Stimulated activated CD8-positive, alpha-beta memory T cell treated with anti-CD3 and anti-CD28 coated beads, Interleukin-2, amount 100 ng/mL, for 48 hours (primary cell): ENCODE results near the gene COX8A.
"Not testable (repeated sequence)": the region's sequence is repeated elsewhere in the genome, so short reads cannot be mapped to it uniquely, and the experiment has no call there.

Experiments
- DNase-seq, 2 donors: peaks; one replicate each; pipeline ENCODE4 v3.0.0-alpha.2; 2020; ENCODE audit warnings: low read depth in 2 of 2

COX8A gene

DNA sequence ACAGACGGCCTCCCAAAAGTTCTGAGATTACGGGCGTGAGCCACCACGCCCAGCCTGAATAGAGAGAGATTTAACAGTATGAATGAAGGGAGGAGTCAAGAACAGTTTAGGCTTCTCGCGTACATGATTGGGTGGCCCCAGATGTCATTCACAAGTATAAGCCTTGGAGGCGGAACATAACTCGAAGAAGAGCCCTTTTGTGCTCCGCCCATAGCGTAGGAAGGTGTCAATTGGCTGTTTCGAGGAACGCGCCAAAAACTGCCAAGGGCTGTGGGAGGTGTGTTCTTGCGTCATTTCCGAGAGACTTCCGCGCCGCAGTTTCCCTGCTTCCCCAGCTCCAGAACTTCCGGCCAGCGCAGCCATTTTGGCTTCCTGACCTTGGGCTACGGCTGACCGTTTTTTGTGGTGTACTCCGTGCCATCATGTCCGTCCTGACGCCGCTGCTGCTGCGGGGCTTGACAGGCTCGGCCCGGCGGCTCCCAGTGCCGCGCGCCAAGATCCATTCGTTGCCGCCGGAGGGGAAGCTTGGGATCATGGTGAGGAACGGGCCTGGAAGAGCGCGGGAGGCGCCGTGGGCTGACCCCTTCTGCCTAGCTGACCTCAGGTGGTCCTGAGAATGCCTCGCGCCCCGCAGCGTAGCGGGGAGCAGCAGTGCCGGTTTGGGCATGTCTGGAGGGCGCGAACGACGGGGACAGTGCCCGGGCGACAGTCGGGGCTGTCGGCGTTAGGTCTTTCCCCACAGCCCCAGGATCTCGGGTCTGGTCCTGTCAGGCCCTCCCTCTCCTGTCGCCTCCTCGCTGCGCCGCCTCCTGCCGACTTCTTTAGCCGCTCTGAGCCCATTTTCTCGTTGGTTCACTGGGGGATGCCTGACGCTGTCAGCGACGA, at the start of gene COX8A:
Gene COX8A, plus strand, starts transcription at position 362 of the 885 bp plus-strand sequence. Its CDS starts 61 bp downstream, at position 423.
- DNase-seq = peak; percentile 83 to 90

DNA sequence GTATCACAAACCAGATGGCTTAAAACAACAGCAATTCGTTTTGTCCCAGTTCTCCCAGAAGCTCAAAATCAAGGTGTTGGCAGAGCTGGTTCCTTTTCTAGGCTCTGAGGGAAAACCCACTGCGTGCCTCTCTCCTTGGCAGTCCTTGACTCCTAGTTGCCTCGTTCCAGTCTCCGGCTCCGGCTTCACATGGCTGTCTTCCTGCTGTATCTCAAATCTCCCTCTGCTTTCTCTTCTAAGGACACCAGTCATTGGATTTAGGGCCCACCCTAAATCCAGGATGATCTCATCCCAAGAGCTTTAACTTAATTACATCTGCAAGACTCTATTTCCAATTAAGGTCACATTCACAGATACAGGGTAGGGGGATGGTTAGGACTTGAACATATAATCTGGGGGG, 44.8 kb upstream of the COX8A start:
- no peak for DNase-seq

GRCh38 chr11:63931045-63931444, 43.4 kb upstream of the COX8A start:
- DNase-seq = no peak

- no peak for DNase-seq
Observed at GRCh38 chr11:63931876-63932275, 42.5 kb upstream of the COX8A start.

- DNase-seq = no peak
Observed at GRCh38 chr11:63933459-63933858, 41.0 kb upstream of the COX8A start.

DNA sequence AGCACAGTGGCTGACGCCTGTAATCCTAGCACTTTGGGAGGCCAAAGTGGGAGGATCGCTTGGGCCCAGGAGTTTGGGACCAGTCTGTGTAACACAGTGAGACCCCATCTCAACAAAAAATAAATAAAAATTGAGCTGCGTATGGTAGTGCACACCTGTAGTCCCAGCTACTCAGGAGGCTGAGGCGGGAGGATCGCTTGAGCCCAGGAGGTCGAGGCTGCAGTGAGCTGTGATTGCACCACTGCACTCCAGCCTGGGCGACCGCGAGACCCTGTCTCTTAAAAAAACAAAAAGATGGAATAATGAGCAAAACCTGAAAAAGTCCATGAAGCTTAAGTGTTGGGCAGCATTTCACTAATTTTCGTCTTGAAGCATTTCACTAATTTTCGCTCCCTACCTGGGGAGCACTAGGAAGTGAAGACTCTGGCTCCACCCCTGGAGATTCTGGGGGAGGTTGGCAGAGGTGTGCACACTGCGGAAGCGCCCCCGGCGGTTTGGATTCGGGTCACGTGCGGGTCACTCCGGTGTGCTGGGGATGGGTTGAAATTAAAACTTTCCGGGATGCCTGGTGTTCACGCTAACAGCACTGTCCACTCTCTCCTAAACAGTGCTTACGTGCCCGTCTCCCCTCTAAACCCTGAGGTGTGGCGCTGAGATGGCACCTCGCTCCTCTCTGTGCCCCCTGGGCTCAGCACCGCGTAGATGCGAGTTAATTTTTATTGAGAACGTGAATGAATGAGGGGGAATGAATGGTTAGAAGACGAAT, 36.5 kb upstream of the COX8A start:
- DNase-seq = no peak

DNA sequence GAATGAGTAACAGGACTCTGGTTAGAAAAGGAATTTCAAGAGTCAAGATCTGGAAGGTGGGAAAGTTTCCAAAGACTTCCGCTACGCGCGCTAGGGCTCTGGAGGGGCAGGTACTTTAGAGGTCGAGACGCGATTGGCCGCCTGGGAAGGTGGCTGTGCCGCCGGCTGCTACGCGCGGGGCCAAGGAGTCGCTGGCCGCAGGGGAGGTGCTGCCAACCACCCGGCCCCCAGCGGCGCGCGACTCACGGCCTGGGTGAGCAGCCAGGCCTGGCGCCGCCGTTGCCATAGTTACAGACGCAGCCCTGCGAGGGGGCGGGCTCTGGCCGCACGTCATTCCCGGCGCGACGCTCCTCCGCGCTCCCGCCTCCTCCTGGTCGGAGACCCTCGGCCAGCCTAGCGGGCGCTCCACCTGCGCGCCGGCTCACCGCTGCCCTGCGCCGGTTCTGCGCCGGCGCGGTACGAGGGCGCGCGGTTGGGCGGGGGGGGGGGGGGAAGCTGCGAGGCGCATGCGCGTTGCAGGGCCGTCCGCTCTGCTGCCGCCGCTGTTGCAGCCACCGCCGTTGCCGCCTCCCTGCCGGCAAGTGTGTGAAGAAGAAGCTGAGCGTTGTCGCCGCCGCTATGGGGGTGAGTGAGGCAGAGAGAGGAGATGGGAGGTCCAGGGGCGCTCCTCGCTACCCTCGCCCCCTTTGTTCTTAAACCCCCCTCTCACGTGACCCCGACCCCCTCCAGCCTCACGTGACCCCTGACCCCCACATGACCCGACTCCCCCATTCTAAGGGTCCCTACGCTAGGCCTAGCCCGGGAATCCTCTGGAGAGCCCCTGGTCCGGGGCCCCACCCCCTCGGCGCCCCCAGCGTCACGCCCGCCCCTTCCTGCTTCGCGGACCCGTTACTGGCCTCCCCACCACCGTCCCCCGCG, 35.7 kb upstream of the COX8A start, which contains the start of gene NAA40:
Gene NAA40, plus strand, starts transcription at position 524 of the 918 bp plus-strand sequence. Its CDS starts 95 bp downstream, at position 619.
- peak; percentile 90 to 95 for DNase-seq

DNA sequence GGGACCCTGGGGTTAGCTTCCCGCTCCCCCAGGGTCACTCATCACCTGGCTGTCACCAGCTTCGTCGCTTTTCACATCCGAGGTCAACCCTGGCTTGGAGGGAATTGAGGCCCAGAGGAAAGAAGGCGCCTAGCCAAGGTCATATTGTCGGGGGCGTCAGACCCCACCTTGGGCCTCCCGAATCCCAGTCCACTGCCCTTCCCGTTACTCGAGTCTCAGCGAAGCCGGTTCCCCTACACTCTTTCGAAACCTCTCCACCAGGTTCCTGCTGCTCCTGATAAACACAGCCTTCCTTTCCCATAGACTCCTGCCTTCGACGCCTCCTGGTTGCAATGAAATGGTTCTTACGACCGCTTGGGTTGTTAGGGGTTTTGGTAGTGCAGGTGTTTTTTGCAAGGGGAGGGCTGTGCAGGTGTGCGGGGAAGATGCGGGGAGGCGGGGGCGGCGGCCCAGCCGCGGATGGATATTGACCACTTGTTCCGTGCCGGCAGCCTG, 35.0 kb upstream of the COX8A start:
- no peak for DNase-seq

- no peak for DNase-seq
Observed at GRCh38 chr11:63940786-63941185, 33.6 kb upstream of the COX8A start.

DNA sequence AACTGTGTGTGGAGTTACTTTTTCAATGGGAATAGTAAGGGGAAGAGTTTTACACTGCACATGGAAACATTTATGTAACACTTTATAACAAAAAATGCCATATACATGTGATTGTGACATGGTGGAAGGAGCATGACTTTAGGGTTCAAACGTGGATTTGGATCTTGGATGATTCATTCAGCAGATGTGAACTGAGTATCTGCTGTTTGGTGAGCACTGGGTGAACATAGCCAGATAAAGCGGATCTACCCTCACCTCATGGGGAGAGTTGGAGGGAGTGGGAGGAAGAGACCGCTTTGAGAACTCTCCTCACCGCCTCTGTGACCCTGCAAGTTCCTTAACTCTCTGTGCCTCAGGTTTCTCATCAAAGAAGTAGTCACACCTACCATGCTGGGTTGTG, 32.5 kb upstream of the COX8A start:
- no peak for DNase-seq

DNA sequence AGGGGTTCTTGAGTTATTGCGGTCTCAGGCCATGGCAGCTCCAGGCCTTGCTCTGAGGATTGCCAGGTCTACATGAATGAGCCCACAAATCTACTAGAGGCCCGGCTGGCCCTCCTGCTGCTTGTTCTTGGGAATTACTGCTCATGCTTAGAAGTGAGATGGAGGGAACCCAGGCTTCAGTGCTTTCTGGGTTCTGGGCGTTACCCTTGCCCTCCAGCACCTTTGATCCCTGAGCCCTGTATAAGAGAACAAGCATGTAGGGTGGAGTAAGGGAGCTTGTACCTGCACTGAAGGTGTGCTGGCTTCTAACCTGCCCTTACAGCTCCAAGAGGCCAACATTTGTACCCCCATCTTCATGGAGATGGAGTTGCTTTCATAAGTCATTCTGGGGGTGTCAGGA, 31.6 kb upstream of the COX8A start:
- no peak for DNase-seq

DNA sequence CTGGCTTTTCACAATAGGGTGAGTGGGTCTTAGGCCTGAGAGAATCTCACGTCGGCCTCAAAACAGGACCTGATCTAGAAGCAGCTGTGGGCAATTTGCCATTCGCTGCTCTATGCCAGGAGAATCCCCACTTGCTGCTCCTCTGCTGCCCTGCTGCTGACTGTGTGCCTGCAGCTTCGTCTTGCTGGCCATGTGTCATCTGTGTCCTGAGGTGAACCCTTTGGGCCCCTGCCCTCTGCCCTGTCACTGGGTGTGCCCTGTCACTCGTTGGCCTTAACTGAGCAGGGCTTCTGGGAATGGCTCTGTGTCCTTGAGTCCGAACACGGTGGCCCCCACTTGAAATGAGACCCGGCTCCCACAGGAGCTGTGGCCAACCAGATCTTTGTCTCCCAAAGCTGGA, 29.4 kb upstream of the COX8A start:
- no peak for DNase-seq

DNA sequence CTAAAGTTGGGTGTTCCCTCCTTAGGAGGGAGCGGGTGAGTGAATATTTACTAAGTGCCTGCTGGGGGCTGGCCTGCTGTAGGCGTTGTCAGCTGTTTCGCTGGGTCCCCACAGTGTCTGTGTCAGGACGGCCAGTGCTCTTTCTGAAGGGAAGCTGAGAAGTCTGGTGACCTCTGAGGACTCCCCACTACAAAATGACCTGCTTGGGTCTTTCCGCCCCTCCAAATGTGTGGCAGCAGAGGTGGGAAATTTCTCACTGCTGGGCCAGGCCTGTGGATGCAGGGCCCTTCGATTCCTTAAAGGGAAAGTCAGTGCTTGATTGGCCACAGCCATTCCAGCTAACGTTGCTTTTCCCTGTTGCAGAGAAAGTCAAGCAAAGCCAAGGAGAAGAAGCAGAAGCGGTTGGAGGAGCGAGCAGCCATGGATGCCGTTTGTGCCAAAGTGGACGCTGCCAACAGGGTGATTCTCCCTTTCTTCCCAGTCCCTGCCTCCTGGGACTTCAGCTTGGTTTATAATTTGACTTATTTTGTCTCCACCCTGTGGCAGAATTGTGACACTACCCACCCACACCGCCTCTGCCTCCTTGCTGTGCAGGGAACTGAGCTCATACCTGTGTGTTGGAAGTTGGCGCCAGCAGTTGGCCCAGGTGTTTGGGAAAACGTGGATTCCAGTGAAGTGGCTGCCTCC, 28.8 kb upstream of the COX8A start:
- DNase-seq = peak in 1 of 2 donors; percentile 10

- DNase-seq = peak in 1 of 2 donors; percentile 18
Observed at GRCh38 chr11:63951779-63952536, 22.5 kb upstream of the COX8A start.

DNA sequence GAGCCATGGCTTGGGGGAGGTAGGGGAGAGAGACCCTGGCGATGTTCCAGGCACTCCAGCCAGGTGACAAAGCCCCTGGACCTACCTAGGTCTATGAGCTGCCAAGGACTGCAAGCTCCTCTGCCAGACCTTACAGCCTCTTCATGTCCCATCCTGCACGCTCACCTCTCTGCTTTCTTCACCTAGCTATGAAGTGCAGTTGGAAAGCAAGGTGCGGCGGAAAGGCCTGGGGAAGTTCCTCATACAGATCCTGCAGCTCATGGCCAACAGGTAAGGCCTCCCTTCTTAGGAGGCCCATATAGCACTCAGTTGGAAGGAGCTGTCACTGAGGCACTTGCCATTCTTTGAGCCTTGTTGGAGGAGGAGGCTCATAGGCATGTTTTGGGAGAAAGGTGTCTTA, 21.9 kb upstream of the COX8A start:
- DNase-seq = no peak

- DNase-seq = no peak
Observed at GRCh38 chr11:63958008-63958407, 16.4 kb upstream of the COX8A start.

DNA sequence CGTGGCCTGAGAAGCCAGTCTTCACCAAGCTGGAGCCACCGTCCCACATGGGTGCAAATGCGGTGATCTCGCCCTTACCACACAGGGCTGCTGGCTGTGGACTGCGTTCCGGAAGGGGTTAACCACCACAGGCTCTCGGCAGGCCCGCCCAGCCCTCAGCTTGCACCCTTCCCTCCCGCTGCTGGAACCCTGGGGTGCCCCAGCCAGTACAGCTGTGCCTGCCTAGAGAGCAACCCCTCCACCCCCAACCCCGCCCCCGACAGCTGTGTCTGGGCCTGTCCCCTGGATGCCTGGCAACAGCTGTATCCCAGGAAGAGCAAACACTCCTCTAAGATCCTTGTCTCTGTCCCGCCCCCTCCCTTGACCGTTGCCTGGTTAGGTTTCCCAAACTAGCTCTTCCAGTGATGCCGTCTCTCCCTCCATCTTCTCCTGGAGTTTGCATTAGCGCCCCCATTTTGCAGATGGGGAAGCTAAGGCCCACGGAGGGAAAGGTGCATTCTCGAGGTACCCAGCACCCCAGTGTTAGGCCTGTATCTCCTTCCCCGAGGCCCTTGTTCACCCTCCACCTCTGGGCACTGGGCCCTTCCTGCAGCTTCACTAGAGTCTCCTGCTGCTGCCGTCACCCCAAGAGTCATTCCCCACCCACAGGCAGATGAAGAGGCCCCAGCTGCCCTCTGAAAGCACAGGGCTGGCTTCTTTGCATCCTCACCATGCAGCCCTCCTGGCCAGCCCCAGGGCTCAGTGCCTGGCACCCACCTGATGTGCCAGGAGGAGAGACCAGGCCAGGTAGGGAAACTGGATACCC, 12.6 kb upstream of the COX8A start:
- no peak for DNase-seq

- not testable (repeated sequence) for DNase-seq
Observed at GRCh38 chr11:63963895-63964294, 10.5 kb upstream of the COX8A start.

DNA sequence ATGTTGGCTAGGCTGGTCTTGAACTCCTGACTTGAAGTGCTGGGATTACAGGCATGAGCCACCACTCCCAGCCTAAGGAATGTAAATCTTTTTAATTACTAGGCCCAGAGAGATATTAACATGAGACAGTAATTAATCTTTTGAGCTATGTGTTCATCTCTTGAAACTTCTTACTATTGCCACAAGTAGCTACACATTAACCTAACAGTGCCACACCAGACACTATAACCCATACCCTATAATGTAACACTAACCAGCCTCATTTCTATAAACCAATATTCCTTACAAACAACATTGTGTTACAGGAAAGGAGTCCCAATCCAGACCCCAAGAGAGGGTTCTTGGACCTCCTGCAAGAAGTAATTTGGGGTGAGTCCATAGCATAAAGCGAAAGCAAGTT, 8.0 kb upstream of the COX8A start:
- DNase-seq = no peak
